Endothelial cell (in vitro differentiated cells): ENCODE results near the gene INTS3. TPM values are rescaled to one million over a fixed set of nuclear protein-coding genes. Genes with fewer than 3 reads are reported as not detected.

ENCODE experiments used
- DNase-seq: peaks from one replicate; pipeline ENCODE4 v3.0.0; 2021; ENCODE audit warnings: low spot score
- H3K27ac Mint-ChIP-seq: one replicate; pipeline ENCODE4 v1.8.0; 2021; ENCODE audit warnings: mixed read lengths, inconsistent platforms; ENCODE audit not compliant: unreplicated experiment
- H3K27me3 Mint-ChIP-seq: one replicate; pipeline ENCODE4 v1.8.0; 2021; ENCODE audit warnings: mild to moderate bottlenecking, moderate library complexity, mixed read lengths, inconsistent platforms; ENCODE audit not compliant: unreplicated experiment
- H3K36me3 Mint-ChIP-seq: one replicate; pipeline ENCODE4 v1.8.0; 2021; ENCODE audit warnings: mild to moderate bottlenecking, low read depth, mixed read lengths, inconsistent platforms; ENCODE audit not compliant: unreplicated experiment
- H3K4me1 Mint-ChIP-seq: one replicate; pipeline ENCODE4 v1.8.0; 2021; ENCODE audit warnings: mild to moderate bottlenecking, mixed read lengths, inconsistent platforms; ENCODE audit not compliant: unreplicated experiment
- H3K4me3 Mint-ChIP-seq: one replicate; pipeline ENCODE4 v1.8.0; 2021; ENCODE audit warnings: mild to moderate bottlenecking, mixed read lengths, inconsistent platforms; ENCODE audit not compliant: unreplicated experiment
- H3K9me3 Mint-ChIP-seq: one replicate; pipeline ENCODE4 v1.8.0; 2021; ENCODE audit warnings: mixed read lengths, inconsistent platforms; ENCODE audit not compliant: unreplicated experiment
- CTCF ChIP-seq: fragments of 200-600 bp; sonication (generic); IDR thresholded peaks from one replicate; pipeline ENCODE4 v1.5.0; 2021; ENCODE audit warnings: antibody characterized with exemption; ENCODE audit not compliant: unreplicated experiment
- total RNA-seq: library from RNA; stranded (reverse); fragmentation: NEBNext Ultra II Directional; extraction: Animal tissue kit (Norgen Biotek cat#: 25700); gene quantifications from one replicate; pipeline ENCODE4 v1.2.1, GENCODE V29; 2021; ENCODE audit not compliant: unreplicated experiment

INTS3 gene
- total RNA-seq, 1 donor from 2014 or later: 69.4 TPM

GRCh38 chr1:153773096-153773921, 45.5 kb downstream of the INTS3 start:
- peaks cover 39% of the 10 kb centered on the region for H3K36me3 Mint-ChIP-seq
- no peak for DNase-seq
- H3K27ac Mint-ChIP-seq: peak overlapping the region; percentile 90

GRCh38 chr1:153774026-153774595, 46.3 kb downstream of the INTS3 start:
- peaks cover 77% of the 10 kb centered on the region for H3K4me1 Mint-ChIP-seq
- no peaks in the 10 kb centered on the region for H3K9me3 Mint-ChIP-seq
- TF ChIP-seq CTCF: no peak
- peaks cover 20% of the 10 kb centered on the region for H3K27me3 Mint-ChIP-seq
- peak overlapping the region; percentile 87 for H3K4me3 Mint-ChIP-seq
- H3K36me3 Mint-ChIP-seq: peaks cover 39% of the 10 kb centered on the region
- DNase-seq: no peak
- H3K27ac Mint-ChIP-seq: peak overlapping the region; percentile 90

More at GRCh38 chr1:153773096-153773921, 45.5 kb downstream of the INTS3 start:
- no peak for TF ChIP-seq CTCF
- H3K27me3 Mint-ChIP-seq: peaks cover 17% of the 10 kb centered on the region
- H3K4me1 Mint-ChIP-seq: peaks cover 80% of the 10 kb centered on the region
- no peaks in the 10 kb centered on the region for H3K9me3 Mint-ChIP-seq
- H3K4me3 Mint-ChIP-seq: peak overlapping the region; percentile 87

GRCh38 chr1:153774780-153775457, 47.1 kb downstream of the INTS3 start, which contains the start of gene SLC27A3:
Gene SLC27A3, plus strand, starts transcription at chr1:153775407. Its CDS starts 91 bp downstream, at chr1:153775498.
- Mint-ChIP-seq H3K4me1 (peaks cover 69% of the 10 kb centered on the region), H3K9me3 (no peaks in the 10 kb centered on the region), H3K27me3 (peaks cover 25% of the 10 kb centered on the region), H3K4me3 (peak within 1 kb of the TSS; percentile 87), H3K36me3 (peaks cover 43% of the 10 kb centered on the region), H3K27ac (peak within 1 kb of the TSS; percentile 90)
- TF ChIP-seq CTCF: no peak
- no peak for DNase-seq

GRCh38 chr1:153775458-153776327, 47.8 kb downstream of the INTS3 start:
- Mint-ChIP-seq H3K9me3 (no peaks in the 10 kb centered on the region), H3K36me3 (peaks cover 41% of the 10 kb centered on the region), H3K4me3 (peak overlapping the region; percentile 85), H3K27me3 (peaks cover 25% of the 10 kb centered on the region), H3K4me1 (peaks cover 61% of the 10 kb centered on the region), H3K27ac (no peak overlapping the region)
- DNase-seq: peak; percentile 53
- TF ChIP-seq CTCF: no peak
